Neural cell (in vitro differentiated cells): ENCODE results near the gene ZFP1. TPM values are rescaled to one million over a fixed set of nuclear protein-coding genes. Genes with fewer than 3 reads are reported as not detected.

Experiments used
- H2AFZ ChIP-seq: fragments of 200-600, 300-800 bp; sonication (generic), shearing (Covaris generic); 2 replicates; pipeline ENCODE4 v1.6.0; 2014; ENCODE audit warnings: low read depth, mild to moderate bottlenecking, antibody characterized with exemption, low read length, moderate library complexity
- H3F3A ChIP-seq: fragments of 200-600 bp; shearing (Covaris generic); 2 replicates; pipeline ENCODE4 v1.6.1; 2016; ENCODE audit warnings: mild to moderate bottlenecking, moderate library complexity, mixed read lengths, antibody characterized with exemption, low read length; ENCODE audit not compliant: insufficient read depth, poor library complexity, severe bottlenecking
- H3K27ac ChIP-seq: fragments of 200-600, 300-800 bp; sonication (generic), shearing (Covaris generic); 2 replicates; pipeline ENCODE4 v1.5.1; 2014; ENCODE audit warnings: mild to moderate bottlenecking, low read length, moderate library complexity
- H3K27me3 ChIP-seq: fragments of 300-800, 200-600 bp; sonication (generic), shearing (Covaris generic); 2 replicates; pipeline ENCODE4 v1.6.0; 2014; ENCODE audit warnings: mild to moderate bottlenecking, low read depth, low read length, moderate library complexity; ENCODE audit not compliant: insufficient read depth
- H3K36me3 ChIP-seq: fragments of 300-800, 200-600 bp; sonication (generic), shearing (Covaris generic); 2 replicates; pipeline ENCODE4 v1.5.1; 2014; ENCODE audit warnings: mild to moderate bottlenecking, antibody characterized with exemption, low read length, moderate library complexity; ENCODE audit not compliant: insufficient read depth
- H3K4me2 ChIP-seq: fragments of 300-800, 200-600 bp; sonication (generic), shearing (Covaris generic); 2 replicates; pipeline ENCODE4 v1.6.0; 2014; ENCODE audit warnings: mild to moderate bottlenecking, low read length
- H3K4me3 ChIP-seq: fragments of 300-800, 200-600 bp; sonication (generic), shearing (Covaris generic); 2 replicates; pipeline ENCODE4 v1.5.1; 2014; ENCODE audit warnings: mild to moderate bottlenecking, low read length, moderate library complexity
- H3K79me2 ChIP-seq: fragments of 200-600 bp; shearing (Covaris generic); replicated peaks from 2 replicates; pipeline ENCODE4 v1.6.0; 2014; ENCODE audit warnings: mild to moderate bottlenecking, low read length, moderate library complexity; ENCODE audit not compliant: insufficient read depth
- H3K9ac ChIP-seq: fragments of 300-800, 200-600 bp; sonication (generic), shearing (Covaris generic); 2 replicates; pipeline ENCODE4 v1.6.1; 2016; ENCODE audit warnings: mild to moderate bottlenecking, low read length, mixed read lengths
- H3K9me2 ChIP-seq: fragments of 200-600 bp; shearing (Covaris generic); 2 replicates; pipeline ENCODE4 v1.6.1; 2016; ENCODE audit warnings: mild to moderate bottlenecking, low read length, mixed read lengths; ENCODE audit not compliant: insufficient read depth
- H3K9me3 ChIP-seq: fragments of 200-600, 300-800 bp; sonication (generic), shearing (Covaris generic); 2 replicates; pipeline ENCODE4 v1.6.1; 2016; ENCODE audit warnings: mild to moderate bottlenecking, mixed run types, low read length, moderate library complexity, mixed read lengths
- H4K20me1 ChIP-seq: fragments of 200-600 bp; shearing (Covaris generic); 2 replicates; pipeline ENCODE4 v1.6.1; 2016; ENCODE audit warnings: mild to moderate bottlenecking, mixed run types; ENCODE audit not compliant: insufficient read depth
- EP300 ChIP-seq: fragments of 450-650 bp; conservative IDR thresholded peaks from 2 replicates; pipeline ENCODE4 v1.6.1; 2014; ENCODE audit warnings: antibody characterized with exemption, mild to moderate bottlenecking, moderate library complexity; ENCODE audit not compliant: poor library complexity, severe bottlenecking
- EZH2 ChIP-seq: fragments of 200-600, 300-800 bp; shearing (Covaris generic), sonication (generic); IDR thresholded peaks from 2 replicates; pipeline ENCODE4 v1.6.1; 2014; ENCODE audit warnings: antibody characterized with exemption, low read length, borderline replicate concordance, mild to moderate bottlenecking; ENCODE audit not compliant: insufficient read depth, poor library complexity, severe bottlenecking
- MXI1 ChIP-seq: fragments of 450-650 bp; conservative IDR thresholded peaks from 2 replicates; pipeline ENCODE4 v1.6.1; 2014; ENCODE audit warnings: antibody characterized with exemption, mild to moderate bottlenecking; ENCODE audit not compliant: poor library complexity, severe bottlenecking
- POLR2AphosphoS5 ChIP-seq: IDR thresholded peaks from 2 replicates; pipeline ENCODE4 v1.6.1; 2012
- RAD21 ChIP-seq: fragments of 450-650 bp; conservative IDR thresholded peaks from 2 replicates; pipeline ENCODE4 v1.6.1; 2014; ENCODE audit warnings: antibody characterized with exemption, mild to moderate bottlenecking, moderate library complexity
- REST ChIP-seq: IDR thresholded peaks from 2 replicates; pipeline ENCODE4 v1.6.1; 2012; ENCODE audit warnings: borderline replicate concordance
- SMC3 ChIP-seq: fragments of 450-650 bp; conservative IDR thresholded peaks from 2 replicates; pipeline ENCODE4 v1.6.1; 2014; ENCODE audit warnings: antibody characterized with exemption, mild to moderate bottlenecking, moderate library complexity; ENCODE audit not compliant: poor library complexity
- TAF1 ChIP-seq: IDR thresholded peaks from 2 replicates; pipeline ENCODE4 v1.6.1; 2012; ENCODE audit warnings: low read depth
- polyA plus RNA-seq: library from polyadenylated mRNA; depleted of rRNA; stranded (reverse); fragments of >200 nt; gene quantifications from 2 replicates; pipeline ENCODE4 v1.2.3, GENCODE V29; 2014
- TF ChIP-seq, protein P1 (sequence below): fragments of 450-650 bp; IDR thresholded peaks from 2 replicates; pipeline ENCODE4 v1.5.1; 2014; ENCODE audit warnings: antibody characterized with exemption, mild to moderate bottlenecking, moderate library complexity; ENCODE audit not compliant: poor library complexity, severe bottlenecking

Gene ZFP1
- polyA plus RNA-seq, 1 donor from 2014 or later, result 47.1 TPM

GRCh38 chr16:75216576-75216975 is 68.3 kb downstream of the ZFP1 start:
- H3K9me3 ChIP-seq, result no peaks in the 10 kb centered on the region
- H3K36me3 ChIP-seq, result no peaks in the 10 kb centered on the region
- H3K79me2 ChIP-seq, result no peaks in the 10 kb centered on the region
- no peak overlapping the region for H3K9ac ChIP-seq
- H4K20me1 ChIP-seq, result no peaks in the 10 kb centered on the region
- H2AFZ ChIP-seq, result no peak overlapping the region
- H3K4me2 ChIP-seq, result no peak overlapping the region
- H3K9me2 ChIP-seq, result no peaks in the 10 kb centered on the region
- H3K4me3 ChIP-seq, result no peak overlapping the region
- no peaks in the 10 kb centered on the region for H3F3A ChIP-seq
- TF ChIP-seq REST (no peak), EP300 (no peak), TAF1 (no peak), SMC3 (no peak), RAD21 (no peak), EZH2 (no peak), MXI1 (no peak), POLR2AphosphoS5 (no peak)
- TF ChIP-seq, protein P1, sequence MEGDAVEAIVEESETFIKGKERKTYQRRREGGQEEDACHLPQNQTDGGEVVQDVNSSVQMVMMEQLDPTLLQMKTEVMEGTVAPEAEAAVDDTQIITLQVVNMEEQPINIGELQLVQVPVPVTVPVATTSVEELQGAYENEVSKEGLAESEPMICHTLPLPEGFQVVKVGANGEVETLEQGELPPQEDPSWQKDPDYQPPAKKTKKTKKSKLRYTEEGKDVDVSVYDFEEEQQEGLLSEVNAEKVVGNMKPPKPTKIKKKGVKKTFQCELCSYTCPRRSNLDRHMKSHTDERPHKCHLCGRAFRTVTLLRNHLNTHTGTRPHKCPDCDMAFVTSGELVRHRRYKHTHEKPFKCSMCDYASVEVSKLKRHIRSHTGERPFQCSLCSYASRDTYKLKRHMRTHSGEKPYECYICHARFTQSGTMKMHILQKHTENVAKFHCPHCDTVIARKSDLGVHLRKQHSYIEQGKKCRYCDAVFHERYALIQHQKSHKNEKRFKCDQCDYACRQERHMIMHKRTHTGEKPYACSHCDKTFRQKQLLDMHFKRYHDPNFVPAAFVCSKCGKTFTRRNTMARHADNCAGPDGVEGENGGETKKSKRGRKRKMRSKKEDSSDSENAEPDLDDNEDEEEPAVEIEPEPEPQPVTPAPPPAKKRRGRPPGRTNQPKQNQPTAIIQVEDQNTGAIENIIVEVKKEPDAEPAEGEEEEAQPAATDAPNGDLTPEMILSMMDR, result no peak
- H3K27me3 ChIP-seq, result no peaks in the 10 kb centered on the region
- H3K27ac ChIP-seq, result no peak overlapping the region

GRCh38 chr16:75217389-75217851 is 69.1 kb downstream of the ZFP1 start:
- Histone ChIP-seq H3K9ac (no peak overlapping the region), H3K4me3 (no peak overlapping the region), H3K9me3 (no peaks in the 10 kb centered on the region), H3K79me2 (no peaks in the 10 kb centered on the region), H4K20me1 (no peaks in the 10 kb centered on the region), H3K36me3 (no peaks in the 10 kb centered on the region), H3K27ac (no peak overlapping the region), H3K9me2 (no peaks in the 10 kb centered on the region), H3K27me3 (no peaks in the 10 kb centered on the region), H3F3A (no peaks in the 10 kb centered on the region), H2AFZ (no peak overlapping the region), H3K4me2 (no peak overlapping the region)
- no peak for TF ChIP-seq EZH2
- TF ChIP-seq RAD21, result no peak
- no peak for TF ChIP-seq TAF1
- TF ChIP-seq POLR2AphosphoS5, result no peak
- TF ChIP-seq MXI1, result no peak
- TF ChIP-seq SMC3, result no peak
- TF ChIP-seq REST, result no peak
- TF ChIP-seq EP300, result no peak
- TF ChIP-seq, protein P1, result no peak
